ENCODE results near the gene SEM1.

DNA sequence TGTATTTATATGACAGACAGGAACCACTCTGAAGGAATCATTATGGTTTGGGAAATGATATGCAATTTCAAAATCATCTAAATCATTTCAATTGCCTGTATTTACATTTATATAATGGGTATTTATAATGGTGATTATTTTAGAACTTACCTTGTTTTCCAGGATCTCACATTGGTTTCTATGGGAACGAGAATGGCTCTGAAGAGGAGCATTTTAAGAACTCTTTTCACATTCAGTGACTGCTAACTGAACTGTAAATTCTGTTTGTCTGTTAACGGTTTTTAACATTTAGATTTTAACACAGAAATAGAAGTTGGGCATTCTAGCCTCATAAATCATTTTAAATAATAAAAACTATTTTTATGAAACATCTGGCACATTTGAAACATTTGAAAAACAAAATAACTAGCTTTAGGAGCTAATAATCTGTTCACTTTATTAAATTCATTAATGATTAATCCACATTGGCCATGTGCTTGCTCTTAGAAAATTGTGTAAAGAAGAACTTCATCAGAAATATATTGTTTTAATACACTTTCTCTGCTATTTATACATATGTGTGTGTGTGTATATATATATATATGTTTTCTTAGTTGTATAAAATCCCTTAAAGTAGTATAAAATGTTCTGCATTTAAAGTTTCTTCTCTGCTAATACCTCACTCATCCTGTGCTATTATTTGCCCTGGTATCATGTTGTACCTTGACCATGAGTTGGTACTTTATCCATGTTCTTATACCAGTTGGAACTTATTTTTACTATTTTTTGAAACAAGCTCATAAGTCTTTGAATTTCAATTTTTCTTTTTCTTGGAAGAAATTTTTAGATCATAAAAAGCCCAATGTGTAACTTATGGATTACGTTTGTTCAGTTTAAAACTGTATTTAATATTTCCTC is 8.7 kb upstream of the SEM1 start:
- TF ChIP-seq, protein P1, sequence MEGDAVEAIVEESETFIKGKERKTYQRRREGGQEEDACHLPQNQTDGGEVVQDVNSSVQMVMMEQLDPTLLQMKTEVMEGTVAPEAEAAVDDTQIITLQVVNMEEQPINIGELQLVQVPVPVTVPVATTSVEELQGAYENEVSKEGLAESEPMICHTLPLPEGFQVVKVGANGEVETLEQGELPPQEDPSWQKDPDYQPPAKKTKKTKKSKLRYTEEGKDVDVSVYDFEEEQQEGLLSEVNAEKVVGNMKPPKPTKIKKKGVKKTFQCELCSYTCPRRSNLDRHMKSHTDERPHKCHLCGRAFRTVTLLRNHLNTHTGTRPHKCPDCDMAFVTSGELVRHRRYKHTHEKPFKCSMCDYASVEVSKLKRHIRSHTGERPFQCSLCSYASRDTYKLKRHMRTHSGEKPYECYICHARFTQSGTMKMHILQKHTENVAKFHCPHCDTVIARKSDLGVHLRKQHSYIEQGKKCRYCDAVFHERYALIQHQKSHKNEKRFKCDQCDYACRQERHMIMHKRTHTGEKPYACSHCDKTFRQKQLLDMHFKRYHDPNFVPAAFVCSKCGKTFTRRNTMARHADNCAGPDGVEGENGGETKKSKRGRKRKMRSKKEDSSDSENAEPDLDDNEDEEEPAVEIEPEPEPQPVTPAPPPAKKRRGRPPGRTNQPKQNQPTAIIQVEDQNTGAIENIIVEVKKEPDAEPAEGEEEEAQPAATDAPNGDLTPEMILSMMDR (IDR thresholded peaks at IDR 0.05), result no peak
- no peak for TF ChIP-seq POLR2A (IDR thresholded peaks at IDR 0.05)
- TF ChIP-seq EP300 (IDR thresholded peaks at IDR 0.05), result no peak
- no peak for TF ChIP-seq POLR2AphosphoS5 (IDR thresholded peaks at IDR 0.05)
